Glutamatergic neuron (in vitro differentiated cells): ENCODE measurements around the gene MFNG. TPM values are rescaled to one million over a fixed set of nuclear protein-coding genes. Genes with fewer than 3 reads are reported as not detected.
"Not testable (repeated sequence)": the region's sequence is repeated elsewhere in the genome, so short reads cannot be mapped to it uniquely, and the experiment has no call there.

Experiments used
- DNase-seq: peaks from one replicate; pipeline ENCODE4 v3.0.0; 2022
- H3K27ac Mint-ChIP-seq: one replicate; pipeline ENCODE4 v1.8.0; 2020; ENCODE audit warnings: mild to moderate bottlenecking, mixed read lengths, inconsistent platforms; ENCODE audit not compliant: unreplicated experiment
- H3K27me3 Mint-ChIP-seq: one replicate; pipeline ENCODE4 v1.8.0; 2020; ENCODE audit warnings: mild to moderate bottlenecking, moderate library complexity, mixed read lengths, inconsistent platforms; ENCODE audit not compliant: unreplicated experiment
- H3K36me3 Mint-ChIP-seq: one replicate; pipeline ENCODE4 v1.8.0; 2020; ENCODE audit warnings: mild to moderate bottlenecking, mixed read lengths, inconsistent platforms; ENCODE audit not compliant: unreplicated experiment
- H3K4me1 Mint-ChIP-seq: one replicate; pipeline ENCODE4 v1.8.0; 2020; ENCODE audit warnings: mild to moderate bottlenecking, low read depth, mixed read lengths, inconsistent platforms; ENCODE audit not compliant: unreplicated experiment
- H3K4me3 Mint-ChIP-seq: one replicate; pipeline ENCODE4 v1.8.0; 2020; ENCODE audit warnings: mild to moderate bottlenecking, mixed read lengths, inconsistent platforms; ENCODE audit not compliant: unreplicated experiment
- H3K9me3 Mint-ChIP-seq: one replicate; pipeline ENCODE4 v1.8.0; 2020; ENCODE audit warnings: mild to moderate bottlenecking, moderate library complexity, mixed read lengths, inconsistent platforms; ENCODE audit not compliant: unreplicated experiment
- long read RNA-seq: library from polyadenylated mRNA; unstranded; transcript quantifications from one replicate; pipeline ENCODE4 v2.0.0, GENCODE V29; 2020; ENCODE audit not compliant: unreplicated experiment
- total RNA-seq: library from RNA; stranded (reverse); fragmentation: NEBNext Ultra II Directional; extraction: Animal tissue kit (Norgen Biotek cat#: 25700); gene quantifications from one replicate; pipeline ENCODE4 v1.2.1, GENCODE V29; 2021; ENCODE audit not compliant: unreplicated experiment
- TF ChIP-seq, protein P1 (sequence below): fragments of 200-600 bp; sonication (generic); IDR thresholded peaks from one replicate; pipeline ENCODE4 v1.5.0; 2021; ENCODE audit not compliant: partially characterized antibody, unreplicated experiment

The MFNG gene
- total RNA-seq, result 61.1 TPM
- long read RNA-seq, transcript MFNG-201 (8 exons, 2,088 nt), result major isoform, 30 of 54 reads
- long read RNA-seq, partial matches to known transcripts, result 2 of 54 reads
- long read RNA-seq, other reads (novel, unspliced or antisense), result 21 of 54 reads

GRCh38 chr22:37486224-37486845 lies at the start of gene MFNG:
TSS of gene MFNG (minus strand) at chr22:37486384. CDS start at chr22:37486177, 207 bp downstream.
- no peaks in the 10 kb centered on the region for H3K36me3 Mint-ChIP-seq
- TF ChIP-seq, protein P1, sequence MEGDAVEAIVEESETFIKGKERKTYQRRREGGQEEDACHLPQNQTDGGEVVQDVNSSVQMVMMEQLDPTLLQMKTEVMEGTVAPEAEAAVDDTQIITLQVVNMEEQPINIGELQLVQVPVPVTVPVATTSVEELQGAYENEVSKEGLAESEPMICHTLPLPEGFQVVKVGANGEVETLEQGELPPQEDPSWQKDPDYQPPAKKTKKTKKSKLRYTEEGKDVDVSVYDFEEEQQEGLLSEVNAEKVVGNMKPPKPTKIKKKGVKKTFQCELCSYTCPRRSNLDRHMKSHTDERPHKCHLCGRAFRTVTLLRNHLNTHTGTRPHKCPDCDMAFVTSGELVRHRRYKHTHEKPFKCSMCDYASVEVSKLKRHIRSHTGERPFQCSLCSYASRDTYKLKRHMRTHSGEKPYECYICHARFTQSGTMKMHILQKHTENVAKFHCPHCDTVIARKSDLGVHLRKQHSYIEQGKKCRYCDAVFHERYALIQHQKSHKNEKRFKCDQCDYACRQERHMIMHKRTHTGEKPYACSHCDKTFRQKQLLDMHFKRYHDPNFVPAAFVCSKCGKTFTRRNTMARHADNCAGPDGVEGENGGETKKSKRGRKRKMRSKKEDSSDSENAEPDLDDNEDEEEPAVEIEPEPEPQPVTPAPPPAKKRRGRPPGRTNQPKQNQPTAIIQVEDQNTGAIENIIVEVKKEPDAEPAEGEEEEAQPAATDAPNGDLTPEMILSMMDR, result no peak

DNA sequence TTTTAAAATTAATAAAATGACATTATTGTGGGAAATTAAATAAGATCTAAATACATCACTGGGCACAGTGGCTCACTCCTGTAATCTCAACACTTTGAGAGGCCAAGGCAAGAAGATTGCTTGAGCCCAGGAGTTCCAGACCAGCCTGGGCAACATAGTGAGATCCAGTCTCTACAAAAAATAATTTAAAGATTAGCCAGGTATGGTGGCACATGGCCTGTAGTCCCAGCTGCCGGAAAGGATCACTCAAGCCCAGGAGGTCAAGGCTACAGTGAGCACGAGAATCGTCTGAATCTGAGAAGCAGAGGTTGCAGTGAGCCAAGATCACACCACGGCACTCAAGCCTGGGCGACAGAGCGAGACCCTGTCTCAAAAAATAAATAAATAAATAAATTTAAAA lies 49.0 kb upstream of the MFNG start:
- no peaks in the 10 kb centered on the region for H3K36me3 Mint-ChIP-seq
- H3K27ac Mint-ChIP-seq, result no peak overlapping the region
- H3K4me1 Mint-ChIP-seq, result peaks cover 5% of the 10 kb centered on the region
- H3K27me3 Mint-ChIP-seq, result peaks cover 2% of the 10 kb centered on the region
- peaks cover 1% of the 10 kb centered on the region for H3K9me3 Mint-ChIP-seq
- TF ChIP-seq, protein P1, result no peak
- H3K4me3 Mint-ChIP-seq, result no peak overlapping the region
- DNase-seq, result no peak

More at GRCh38 chr22:37486224-37486845, at the start of gene MFNG:
- Mint-ChIP-seq H3K27me3 (peaks cover 18% of the 10 kb centered on the region), H3K9me3 (peaks cover 10% of the 10 kb centered on the region), H3K27ac (peak within 1 kb of the TSS; percentile 77), H3K4me3 (peak within 1 kb of the TSS; percentile 61), H3K4me1 (peaks cover 40% of the 10 kb centered on the region)
- peak; percentile 80 for DNase-seq

DNA sequence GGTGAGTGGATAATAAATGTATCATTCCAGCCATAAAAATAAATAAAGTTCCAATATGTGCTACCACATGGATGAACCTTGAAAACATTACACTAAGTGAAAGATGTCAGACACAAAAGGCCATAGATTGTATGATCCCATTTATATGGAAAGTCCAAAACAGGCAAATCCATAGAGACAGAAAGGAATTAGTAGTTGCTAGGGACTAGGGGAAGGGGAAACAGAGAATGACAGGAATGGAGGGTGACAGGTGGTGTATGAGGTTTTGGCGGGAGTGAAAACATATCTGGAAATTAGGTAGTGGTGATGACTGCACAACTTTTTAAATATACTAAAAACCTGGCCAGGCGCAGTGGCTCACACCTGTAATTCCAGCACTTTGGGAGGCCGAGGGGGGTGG lies 48.3 kb upstream of the MFNG start:
- no peak for DNase-seq
- TF ChIP-seq, protein P1, result no peak
- H3K4me3 Mint-ChIP-seq, result no peak overlapping the region
- H3K9me3 Mint-ChIP-seq, result peaks cover 1% of the 10 kb centered on the region
- H3K36me3 Mint-ChIP-seq, result no peaks in the 10 kb centered on the region
- H3K27me3 Mint-ChIP-seq, result peaks cover 2% of the 10 kb centered on the region
- no peak overlapping the region for H3K27ac Mint-ChIP-seq
- peaks cover 5% of the 10 kb centered on the region for H3K4me1 Mint-ChIP-seq

- peaks cover 2% of the 10 kb centered on the region for H3K27me3 Mint-ChIP-seq
- peaks cover 1% of the 10 kb centered on the region for H3K9me3 Mint-ChIP-seq
- H3K36me3 Mint-ChIP-seq, result no peaks in the 10 kb centered on the region
- H3K4me3 Mint-ChIP-seq, result no peak overlapping the region
- peaks cover 4% of the 10 kb centered on the region for H3K4me1 Mint-ChIP-seq
- no peak overlapping the region for H3K27ac Mint-ChIP-seq
- TF ChIP-seq, protein P1, result no peak
- DNase-seq, result no peak
Observed at GRCh38 chr22:37533995-37534394, 47.8 kb upstream of the MFNG start.

GRCh38 chr22:37529652-37530345 lies 43.6 kb upstream of the MFNG start:
- Mint-ChIP-seq H3K36me3 (no peaks in the 10 kb centered on the region), H3K4me3 (no peak overlapping the region), H3K4me1 (no peaks in the 10 kb centered on the region), H3K27me3 (peaks cover 2% of the 10 kb centered on the region), H3K9me3 (peaks cover 1% of the 10 kb centered on the region), H3K27ac (no peak overlapping the region)
- TF ChIP-seq, protein P1, result no peak
- DNase-seq, result no peak

GRCh38 chr22:37527952-37528351 lies 41.8 kb upstream of the MFNG start:
- not testable (repeated sequence) for H3K9me3 Mint-ChIP-seq, H3K36me3 Mint-ChIP-seq, H3K4me1 Mint-ChIP-seq

DNA sequence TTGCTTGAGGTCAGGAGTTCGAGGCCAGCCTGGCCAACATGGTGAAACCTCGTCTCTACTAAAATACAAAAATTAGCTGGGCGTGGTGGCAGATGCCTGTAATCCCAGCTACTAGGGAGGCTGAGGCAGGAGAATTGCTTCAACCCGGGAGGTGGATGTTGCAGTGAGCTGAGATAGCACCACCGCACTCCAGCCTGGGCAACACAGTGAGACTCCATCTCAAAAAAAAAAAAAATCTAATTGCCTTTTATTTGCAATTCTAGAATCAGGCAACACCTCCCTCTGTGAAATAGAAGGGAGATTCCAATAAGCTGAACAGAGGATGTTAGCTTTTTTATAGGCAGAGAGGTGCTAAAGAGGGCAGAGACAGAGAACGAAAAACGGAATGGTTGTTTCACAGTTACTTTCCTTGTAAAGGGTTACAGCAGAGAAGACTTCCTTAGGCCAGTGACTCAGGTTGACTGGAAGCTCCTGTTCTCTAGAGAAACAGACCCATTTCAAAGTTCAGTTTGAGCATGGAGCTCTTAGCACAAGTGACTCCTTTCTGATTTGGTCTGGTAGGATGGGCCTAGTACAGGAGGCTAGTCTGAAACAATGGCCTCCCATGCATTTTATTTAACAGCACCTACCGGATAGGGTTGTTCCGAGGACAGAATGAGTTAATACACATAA lies 41.0 kb upstream of the MFNG start:
- not testable (repeated sequence) for H3K9me3 Mint-ChIP-seq, H3K36me3 Mint-ChIP-seq, H3K27ac Mint-ChIP-seq, H3K27me3 Mint-ChIP-seq, H3K4me1 Mint-ChIP-seq, H3K4me3 Mint-ChIP-seq, DNase-seq

More at GRCh38 chr22:37527952-37528351, 41.8 kb upstream of the MFNG start:
- not testable (repeated sequence) for H3K4me3 Mint-ChIP-seq, DNase-seq, H3K27me3 Mint-ChIP-seq, H3K27ac Mint-ChIP-seq
